Astrocyte (in vitro differentiated cells and primary cell): ENCODE data around the gene SH2D7.

ENCODE experiments used
- CTCF ChIP-seq: IDR thresholded peaks from 2 replicates; pipeline ENCODE4 v1.5.1; 2011; ENCODE audit warnings: low read depth, mild to moderate bottlenecking, inconsistent platforms, low read length, moderate library complexity; ENCODE audit not compliant: insufficient read depth
- EZH2 ChIP-seq: IDR thresholded peaks from 2 replicates; pipeline ENCODE4 v1.6.1; 2012; ENCODE audit warnings: mild to moderate bottlenecking, low read length, inconsistent platforms; ENCODE audit not compliant: insufficient read depth

DNA sequence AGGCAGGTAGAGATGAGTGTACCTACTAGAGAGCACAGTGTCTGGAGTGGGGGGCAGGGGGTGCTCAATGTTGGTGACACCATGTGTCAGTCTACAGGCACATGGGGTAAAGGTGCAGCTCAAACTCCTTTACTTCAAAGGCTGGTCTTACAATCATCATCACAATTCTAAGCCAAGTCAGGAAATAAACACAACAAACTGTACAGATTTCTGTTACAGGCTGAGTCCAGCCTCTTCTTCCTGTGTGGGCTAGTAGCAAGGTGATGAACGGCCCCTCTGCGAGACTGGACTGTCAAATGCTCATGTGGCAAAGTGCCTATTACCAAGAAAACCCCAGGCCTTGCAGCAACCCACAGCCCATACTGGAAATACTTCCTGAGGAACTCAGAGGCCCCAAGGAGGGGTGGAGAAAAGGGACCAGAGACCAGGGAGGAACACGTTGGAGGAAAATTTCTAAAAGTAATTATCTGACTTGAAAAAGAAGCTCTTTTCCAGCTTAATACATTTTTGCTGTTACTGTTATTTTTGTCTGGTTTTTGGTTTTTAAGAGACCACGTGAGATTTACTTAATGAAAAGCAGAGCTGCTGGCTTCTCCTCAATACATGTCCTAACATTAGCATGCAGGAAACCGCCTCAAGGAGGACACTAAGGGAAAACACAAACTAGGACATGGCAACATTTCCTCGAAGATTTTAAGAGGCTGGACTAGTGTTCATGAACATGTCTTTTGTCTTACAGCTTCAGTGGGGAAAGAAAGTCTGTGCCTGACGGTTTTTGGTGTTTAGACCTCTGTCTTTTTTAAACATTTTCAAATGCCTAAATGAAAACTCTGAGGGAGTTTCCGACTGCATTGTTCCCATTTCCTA is 44.4 kb upstream of the SH2D7 start:
- TF ChIP-seq CTCF (no peak), EZH2 (no peak)
